GM19324 (cell line): Measurements from ENCODE around the gene SLC25A23.
A peak's percentile ranks its signal among the peaks of the same experiment; 100 is the strongest.

Source experiments
- ATAC-seq: cut with Tn5 transposase; IDR thresholded peaks from one replicate; pipeline ENCODE4 v1.9.1; 2021; ENCODE audit warnings: mild to moderate bottlenecking, moderate library complexity; ENCODE audit not compliant: unreplicated experiment, low FRiP score

Gene SLC25A23

GRCh38 chr19:6427131-6427530, 32.5 kb downstream of the SLC25A23 start:
- no peak for ATAC-seq

- ATAC-seq = no peak
Observed at GRCh38 chr19:6425732-6426620, 33.6 kb downstream of the SLC25A23 start.

GRCh38 chr19:6424939-6425731, 34.5 kb downstream of the SLC25A23 start:
- peak; percentile 88 for ATAC-seq

GRCh38 chr19:6424195-6424938, 35.2 kb downstream of the SLC25A23 start, which contains the start of gene KHSRP:
Gene KHSRP, minus strand, starts transcription at chr19:6424811. Its CDS starts 110 bp downstream, at chr19:6424701.
- ATAC-seq = no peak

GRCh38 chr19:6423499-6424194, 35.9 kb downstream of the SLC25A23 start:
- no peak for ATAC-seq

- no peak for ATAC-seq
Observed at GRCh38 chr19:6421075-6422014, 38.2 kb downstream of the SLC25A23 start.

GRCh38 chr19:6418562-6418932, 41.0 kb downstream of the SLC25A23 start:
- no peak for ATAC-seq

- ATAC-seq = no peak
Observed at GRCh38 chr19:6417713-6418561, 41.7 kb downstream of the SLC25A23 start.

- ATAC-seq = no peak
Observed at GRCh38 chr19:6416658-6417405, 42.8 kb downstream of the SLC25A23 start.

- ATAC-seq = no peak
Observed at GRCh38 chr19:6415591-6416190, 43.9 kb downstream of the SLC25A23 start.

GRCh38 chr19:6414793-6415590, 44.6 kb downstream of the SLC25A23 start:
- ATAC-seq = no peak

GRCh38 chr19:6413721-6414643, 45.6 kb downstream of the SLC25A23 start:
- ATAC-seq = no peak

- no peak for ATAC-seq
Observed at GRCh38 chr19:6413291-6413690, 46.3 kb downstream of the SLC25A23 start.

GRCh38 chr19:6412447-6413091, 47.0 kb downstream of the SLC25A23 start:
- no peak for ATAC-seq

GRCh38 chr19:6412061-6412446, 47.5 kb downstream of the SLC25A23 start:
- ATAC-seq = no peak
